HepG2 (cell line): Measurements from ENCODE around the gene CYP2U1. TPM values are rescaled to one million over a fixed set of nuclear protein-coding genes. Genes with fewer than 3 reads are reported as not detected.

Source experiments
- MED13 ChIP-seq: sonication (generic); formaldehyde crosslinking; IDR thresholded peaks from 2 replicates; pipeline ENCODE4 v1.5.0; 2020; ENCODE audit warnings: missing genetic modification reagents
- POLR2G ChIP-seq: fragments of 200-400 bp; formaldehyde crosslinking; IDR thresholded peaks from 2 replicates; pipeline ENCODE4 v1.6.1; 2018; ENCODE audit warnings: mild to moderate bottlenecking, low read depth, low read length, moderate library complexity
- TP53 ChIP-seq: sonication (generic); formaldehyde crosslinking; conservative IDR thresholded peaks from 2 replicates; pipeline ENCODE4 v1.4.0; 2020; ENCODE audit warnings: missing genetic modification reagents
- ZNF383 ChIP-seq: sonication (generic); formaldehyde crosslinking; IDR thresholded peaks from 2 replicates; pipeline ENCODE4 v1.4.0; 2020; ENCODE audit warnings: missing genetic modification reagents, mild to moderate bottlenecking, borderline replicate concordance
- ZNF564 ChIP-seq: sonication (generic); formaldehyde crosslinking; IDR thresholded peaks from 2 replicates; pipeline ENCODE4 v1.8.1; 2023; ENCODE audit warnings: mild to moderate bottlenecking, missing genetic modification reagents
- ZNF577 ChIP-seq: sonication (generic); formaldehyde crosslinking; IDR thresholded peaks from 2 replicates; pipeline ENCODE4 v1.4.0; 2020; ENCODE audit warnings: mild to moderate bottlenecking, low read depth, missing genetic modification reagents, borderline replicate concordance
- ZSCAN12 ChIP-seq: sonication (generic); formaldehyde crosslinking; IDR thresholded peaks from 2 replicates; pipeline ENCODE4 v1.9.0; 2021; ENCODE audit warnings: mild to moderate bottlenecking, missing genetic modification reagents
- polyA plus RNA-seq, 8 experiments: library from polyadenylated mRNA; depleted of rRNA in 3 of 8; stranded (reverse) in 7 of 8; unstranded in 1 of 8; fragments of >200 nt; fragmentation: Illumina TruSeq in 4 of 8; extraction: Trizol in 4 of 8; gene quantifications; 2 replicates each; pipeline versions ENCODE4 v1.2.1 to v1.2.3, GENCODE V29; 2011 to 2016; ENCODE audit warnings: low read depth in 4 of 8, missing spikeins in 1 of 8, mixed read lengths in 1 of 8; ENCODE audit not compliant: insufficient read depth in 1 of 8
- total RNA-seq, 5 experiments: library from RNA; depleted of rRNA; stranded (reverse); fragments of >200 nt; fragmentation: Illumina TruSeq; extraction: Trizol; gene quantifications; 2 replicates each; pipeline ENCODE4 v1.2.3, GENCODE V29; 2016; ENCODE audit warnings: low read depth in 1 of 5
- TF ChIP-seq, protein P1 (sequence below): sonication (generic); formaldehyde crosslinking; IDR thresholded peaks from 2 replicates; pipeline ENCODE4 v1.5.0; 2020; ENCODE audit warnings: mild to moderate bottlenecking, missing genetic modification reagents
- TF ChIP-seq, protein P2 (sequence below): sonication (generic); formaldehyde crosslinking; IDR thresholded peaks from 2 replicates; pipeline ENCODE4 v1.9.0; 2021; ENCODE audit warnings: missing genetic modification reagents, borderline replicate concordance
- TF ChIP-seq, protein P3 (sequence below): sonication (generic); formaldehyde crosslinking; IDR thresholded peaks from 2 replicates; pipeline ENCODE4 v1.4.0; 2020; ENCODE audit warnings: missing genetic modification reagents
- TF ChIP-seq, protein P4 (sequence below): IDR thresholded peaks from 2 replicates; pipeline ENCODE4 v1.6.1; 2016; ENCODE audit warnings: low read depth, missing genetic modification reagents, missing compliant biosample characterization
- TF ChIP-seq, protein P5 (sequence below): sonication (generic); formaldehyde crosslinking; IDR thresholded peaks from 2 replicates; pipeline ENCODE4 v1.5.1; 2020; ENCODE audit warnings: mild to moderate bottlenecking, missing genetic modification reagents, moderate library complexity

Gene CYP2U1
- total and polyA plus RNA-seq, 2 of the 13 experiments (the other 11 are each of a cell fraction or from before 2014, with no cell fraction given), result 1.4 to 3.4 TPM

DNA sequence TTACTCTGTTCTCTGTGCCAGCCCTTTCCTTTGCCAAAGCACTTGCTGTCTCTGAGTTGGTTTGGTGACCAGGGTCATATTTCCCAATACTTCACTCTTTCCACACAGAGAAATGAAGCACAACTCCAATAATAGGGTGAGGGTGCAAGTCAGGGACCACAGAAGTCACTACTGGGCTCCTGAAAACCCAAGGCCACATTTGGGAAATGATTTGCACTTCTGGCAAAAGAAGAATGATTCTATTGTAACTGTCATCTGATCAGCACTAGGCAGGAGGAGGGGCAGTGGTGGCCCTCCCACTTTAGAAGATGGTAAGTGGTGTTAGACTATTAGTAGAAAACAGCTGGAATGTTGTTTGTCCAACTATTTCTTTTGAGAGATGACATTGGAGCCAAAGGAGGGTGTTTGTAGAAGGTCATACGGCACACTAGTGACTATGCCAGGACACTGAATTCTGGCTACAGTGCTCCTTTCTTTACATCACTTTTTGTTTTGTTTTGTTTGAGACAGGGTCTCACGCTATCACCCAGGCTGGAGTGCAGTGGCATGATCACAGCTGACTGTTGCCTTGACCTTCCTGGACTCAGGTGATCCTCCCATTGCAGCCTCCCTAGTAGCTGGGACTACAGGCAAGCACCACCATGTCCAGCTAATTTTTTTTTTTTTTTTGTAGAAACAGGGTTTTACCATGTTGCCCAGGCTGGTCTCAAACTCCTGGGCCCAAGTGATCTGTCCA is 47.5 kb downstream of the CYP2U1 start (continued):
- TF ChIP-seq, protein P1, sequence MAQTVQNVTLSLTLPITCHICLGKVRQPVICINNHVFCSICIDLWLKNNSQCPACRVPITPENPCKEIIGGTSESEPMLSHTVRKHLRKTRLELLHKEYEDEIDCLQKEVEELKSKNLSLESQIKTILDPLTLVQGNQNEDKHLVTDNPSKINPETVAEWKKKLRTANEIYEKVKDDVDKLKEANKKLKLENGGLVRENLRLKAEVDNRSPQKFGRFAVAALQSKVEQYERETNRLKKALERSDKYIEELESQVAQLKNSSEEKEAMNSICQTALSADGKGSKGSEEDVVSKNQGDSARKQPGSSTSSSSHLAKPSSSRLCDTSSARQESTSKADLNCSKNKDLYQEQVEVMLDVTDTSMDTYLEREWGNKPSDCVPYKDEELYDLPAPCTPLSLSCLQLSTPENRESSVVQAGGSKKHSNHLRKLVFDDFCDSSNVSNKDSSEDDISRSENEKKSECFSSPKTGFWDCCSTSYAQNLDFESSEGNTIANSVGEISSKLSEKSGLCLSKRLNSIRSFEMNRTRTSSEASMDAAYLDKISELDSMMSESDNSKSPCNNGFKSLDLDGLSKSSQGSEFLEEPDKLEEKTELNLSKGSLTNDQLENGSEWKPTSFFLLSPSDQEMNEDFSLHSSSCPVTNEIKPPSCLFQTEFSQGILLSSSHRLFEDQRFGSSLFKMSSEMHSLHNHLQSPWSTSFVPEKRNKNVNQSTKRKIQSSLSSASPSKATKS (CRISPR knock-in tag), result no peak
- TF ChIP-seq ZNF564 (CRISPR knock-in tag) (no peak), ZNF383 (CRISPR knock-in tag) (no peak), MED13 (CRISPR knock-in tag) (no peak), TP53 (CRISPR knock-in tag) (no peak), POLR2G (no peak), ZSCAN12 (no peak), ZNF577 (CRISPR knock-in tag) (no peak)
- TF ChIP-seq, protein P2, sequence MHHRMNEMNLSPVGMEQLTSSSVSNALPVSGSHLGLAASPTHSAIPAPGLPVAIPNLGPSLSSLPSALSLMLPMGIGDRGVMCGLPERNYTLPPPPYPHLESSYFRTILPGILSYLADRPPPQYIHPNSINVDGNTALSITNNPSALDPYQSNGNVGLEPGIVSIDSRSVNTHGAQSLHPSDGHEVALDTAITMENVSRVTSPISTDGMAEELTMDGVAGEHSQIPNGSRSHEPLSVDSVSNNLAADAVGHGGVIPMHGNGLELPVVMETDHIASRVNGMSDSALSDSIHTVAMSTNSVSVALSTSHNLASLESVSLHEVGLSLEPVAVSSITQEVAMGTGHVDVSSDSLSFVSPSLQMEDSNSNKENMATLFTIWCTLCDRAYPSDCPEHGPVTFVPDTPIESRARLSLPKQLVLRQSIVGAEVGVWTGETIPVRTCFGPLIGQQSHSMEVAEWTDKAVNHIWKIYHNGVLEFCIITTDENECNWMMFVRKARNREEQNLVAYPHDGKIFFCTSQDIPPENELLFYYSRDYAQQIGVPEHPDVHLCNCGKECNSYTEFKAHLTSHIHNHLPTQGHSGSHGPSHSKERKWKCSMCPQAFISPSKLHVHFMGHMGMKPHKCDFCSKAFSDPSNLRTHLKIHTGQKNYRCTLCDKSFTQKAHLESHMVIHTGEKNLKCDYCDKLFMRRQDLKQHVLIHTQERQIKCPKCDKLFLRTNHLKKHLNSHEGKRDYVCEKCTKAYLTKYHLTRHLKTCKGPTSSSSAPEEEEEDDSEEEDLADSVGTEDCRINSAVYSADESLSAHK, result no peak
- TF ChIP-seq, protein P3, sequence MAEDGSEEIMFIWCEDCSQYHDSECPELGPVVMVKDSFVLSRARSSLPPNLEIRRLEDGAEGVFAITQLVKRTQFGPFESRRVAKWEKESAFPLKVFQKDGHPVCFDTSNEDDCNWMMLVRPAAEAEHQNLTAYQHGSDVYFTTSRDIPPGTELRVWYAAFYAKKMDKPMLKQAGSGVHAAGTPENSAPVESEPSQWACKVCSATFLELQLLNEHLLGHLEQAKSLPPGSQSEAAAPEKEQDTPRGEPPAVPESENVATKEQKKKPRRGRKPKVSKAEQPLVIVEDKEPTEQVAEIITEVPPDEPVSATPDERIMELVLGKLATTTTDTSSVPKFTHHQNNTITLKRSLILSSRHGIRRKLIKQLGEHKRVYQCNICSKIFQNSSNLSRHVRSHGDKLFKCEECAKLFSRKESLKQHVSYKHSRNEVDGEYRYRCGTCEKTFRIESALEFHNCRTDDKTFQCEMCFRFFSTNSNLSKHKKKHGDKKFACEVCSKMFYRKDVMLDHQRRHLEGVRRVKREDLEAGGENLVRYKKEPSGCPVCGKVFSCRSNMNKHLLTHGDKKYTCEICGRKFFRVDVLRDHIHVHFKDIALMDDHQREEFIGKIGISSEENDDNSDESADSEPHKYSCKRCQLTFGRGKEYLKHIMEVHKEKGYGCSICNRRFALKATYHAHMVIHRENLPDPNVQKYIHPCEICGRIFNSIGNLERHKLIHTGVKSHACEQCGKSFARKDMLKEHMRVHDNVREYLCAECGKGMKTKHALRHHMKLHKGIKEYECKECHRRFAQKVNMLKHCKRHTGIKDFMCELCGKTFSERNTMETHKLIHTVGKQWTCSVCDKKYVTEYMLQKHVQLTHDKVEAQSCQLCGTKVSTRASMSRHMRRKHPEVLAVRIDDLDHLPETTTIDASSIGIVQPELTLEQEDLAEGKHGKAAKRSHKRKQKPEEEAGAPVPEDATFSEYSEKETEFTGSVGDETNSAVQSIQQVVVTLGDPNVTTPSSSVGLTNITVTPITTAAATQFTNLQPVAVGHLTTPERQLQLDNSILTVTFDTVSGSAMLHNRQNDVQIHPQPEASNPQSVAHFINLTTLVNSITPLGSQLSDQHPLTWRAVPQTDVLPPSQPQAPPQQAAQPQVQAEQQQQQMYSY (CRISPR knock-in tag), result no peak
- TF ChIP-seq, protein P4, sequence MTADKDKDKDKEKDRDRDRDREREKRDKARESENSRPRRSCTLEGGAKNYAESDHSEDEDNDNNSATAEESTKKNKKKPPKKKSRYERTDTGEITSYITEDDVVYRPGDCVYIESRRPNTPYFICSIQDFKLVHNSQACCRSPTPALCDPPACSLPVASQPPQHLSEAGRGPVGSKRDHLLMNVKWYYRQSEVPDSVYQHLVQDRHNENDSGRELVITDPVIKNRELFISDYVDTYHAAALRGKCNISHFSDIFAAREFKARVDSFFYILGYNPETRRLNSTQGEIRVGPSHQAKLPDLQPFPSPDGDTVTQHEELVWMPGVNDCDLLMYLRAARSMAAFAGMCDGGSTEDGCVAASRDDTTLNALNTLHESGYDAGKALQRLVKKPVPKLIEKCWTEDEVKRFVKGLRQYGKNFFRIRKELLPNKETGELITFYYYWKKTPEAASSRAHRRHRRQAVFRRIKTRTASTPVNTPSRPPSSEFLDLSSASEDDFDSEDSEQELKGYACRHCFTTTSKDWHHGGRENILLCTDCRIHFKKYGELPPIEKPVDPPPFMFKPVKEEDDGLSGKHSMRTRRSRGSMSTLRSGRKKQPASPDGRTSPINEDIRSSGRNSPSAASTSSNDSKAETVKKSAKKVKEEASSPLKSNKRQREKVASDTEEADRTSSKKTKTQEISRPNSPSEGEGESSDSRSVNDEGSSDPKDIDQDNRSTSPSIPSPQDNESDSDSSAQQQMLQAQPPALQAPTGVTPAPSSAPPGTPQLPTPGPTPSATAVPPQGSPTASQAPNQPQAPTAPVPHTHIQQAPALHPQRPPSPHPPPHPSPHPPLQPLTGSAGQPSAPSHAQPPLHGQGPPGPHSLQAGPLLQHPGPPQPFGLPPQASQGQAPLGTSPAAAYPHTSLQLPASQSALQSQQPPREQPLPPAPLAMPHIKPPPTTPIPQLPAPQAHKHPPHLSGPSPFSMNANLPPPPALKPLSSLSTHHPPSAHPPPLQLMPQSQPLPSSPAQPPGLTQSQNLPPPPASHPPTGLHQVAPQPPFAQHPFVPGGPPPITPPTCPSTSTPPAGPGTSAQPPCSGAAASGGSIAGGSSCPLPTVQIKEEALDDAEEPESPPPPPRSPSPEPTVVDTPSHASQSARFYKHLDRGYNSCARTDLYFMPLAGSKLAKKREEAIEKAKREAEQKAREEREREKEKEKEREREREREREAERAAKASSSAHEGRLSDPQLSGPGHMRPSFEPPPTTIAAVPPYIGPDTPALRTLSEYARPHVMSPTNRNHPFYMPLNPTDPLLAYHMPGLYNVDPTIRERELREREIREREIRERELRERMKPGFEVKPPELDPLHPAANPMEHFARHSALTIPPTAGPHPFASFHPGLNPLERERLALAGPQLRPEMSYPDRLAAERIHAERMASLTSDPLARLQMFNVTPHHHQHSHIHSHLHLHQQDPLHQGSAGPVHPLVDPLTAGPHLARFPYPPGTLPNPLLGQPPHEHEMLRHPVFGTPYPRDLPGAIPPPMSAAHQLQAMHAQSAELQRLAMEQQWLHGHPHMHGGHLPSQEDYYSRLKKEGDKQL (CRISPR knock-in tag), result peak; percentile 19; the same call in 1 of the 2 replicates
- TF ChIP-seq, protein P5, sequence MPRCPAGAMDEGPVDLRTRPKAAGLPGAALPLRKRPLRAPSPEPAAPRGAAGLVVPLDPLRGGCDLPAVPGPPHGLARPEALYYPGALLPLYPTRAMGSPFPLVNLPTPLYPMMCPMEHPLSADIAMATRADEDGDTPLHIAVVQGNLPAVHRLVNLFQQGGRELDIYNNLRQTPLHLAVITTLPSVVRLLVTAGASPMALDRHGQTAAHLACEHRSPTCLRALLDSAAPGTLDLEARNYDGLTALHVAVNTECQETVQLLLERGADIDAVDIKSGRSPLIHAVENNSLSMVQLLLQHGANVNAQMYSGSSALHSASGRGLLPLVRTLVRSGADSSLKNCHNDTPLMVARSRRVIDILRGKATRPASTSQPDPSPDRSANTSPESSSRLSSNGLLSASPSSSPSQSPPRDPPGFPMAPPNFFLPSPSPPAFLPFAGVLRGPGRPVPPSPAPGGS (CRISPR knock-in tag), result no peak
